Measurements from ENCODE around the gene LETM1. TPM values are rescaled to one million over a fixed set of nuclear protein-coding genes. Genes with fewer than 3 reads are reported as not detected.

Gene LETM1
- total RNA-seq, 1 donor: 91.5 TPM

GRCh38 chr4:1809754-1810502 is 46.0 kb downstream of the LETM1 start:
- DNase-seq (ENCODE audit: low read depth): peak; percentile 56
- TF ChIP-seq CTCF (IDR thresholded peaks at IDR 0.05; ENCODE audit: insufficient read depth, low read depth, low read length): peak; percentile 89
- no peak overlapping the region for H3K4me3 ChIP-seq (ENCODE audit: low read depth, low read length)

GRCh38 chr4:1808851-1809753 is 46.9 kb downstream of the LETM1 start:
- no peak for TF ChIP-seq CTCF (IDR thresholded peaks at IDR 0.05; ENCODE audit: insufficient read depth, low read depth, low read length)

GRCh38 chr4:1808396-1808795 is 47.6 kb downstream of the LETM1 start:
- H3K4me3 ChIP-seq (ENCODE audit: low read depth, low read length): no peak overlapping the region
- DNase-seq (ENCODE audit: low read depth): peak; percentile 41
- no peak for TF ChIP-seq CTCF (IDR thresholded peaks at IDR 0.05; ENCODE audit: insufficient read depth, low read depth, low read length)

More at GRCh38 chr4:1808851-1809753, 46.9 kb downstream of the LETM1 start:
- DNase-seq (ENCODE audit: low read depth): no peak
- no peak overlapping the region for H3K4me3 ChIP-seq (ENCODE audit: low read depth, low read length)

- no peak for TF ChIP-seq CTCF (IDR thresholded peaks at IDR 0.05; ENCODE audit: insufficient read depth, low read depth, low read length)
- DNase-seq (ENCODE audit: low read depth): no peak
- H3K4me3 ChIP-seq (ENCODE audit: low read depth, low read length): no peak overlapping the region
These were observed 48.6 kb downstream of the LETM1 start for GRCh38 chr4:1807332-1807777.

- TF ChIP-seq CTCF (IDR thresholded peaks at IDR 0.05; ENCODE audit: insufficient read depth, low read depth, low read length): no peak
- DNase-seq (ENCODE audit: low read depth): no peak
- H3K4me3 ChIP-seq (ENCODE audit: low read depth, low read length): no peak overlapping the region
These were observed 49.2 kb downstream of the LETM1 start for GRCh38 chr4:1806596-1807331.

GRCh38 chr4:1806223-1806564 is 49.8 kb downstream of the LETM1 start:
- no peak overlapping the region for H3K4me3 ChIP-seq (ENCODE audit: low read depth, low read length)
- TF ChIP-seq CTCF (IDR thresholded peaks at IDR 0.05; ENCODE audit: insufficient read depth, low read depth, low read length): no peak
- no peak for DNase-seq (ENCODE audit: low read depth)
